GM12873 (cell line): Measurements from ENCODE around the gene OR6V1.

Source experiments
- TF ChIP-seq, protein P1 (sequence below): IDR thresholded peaks from 2 replicates; pipeline ENCODE4 v1.5.1; 2012; ENCODE audit warnings: low read depth, mild to moderate bottlenecking, moderate library complexity, low read length, control low read depth; ENCODE audit not compliant: insufficient read depth; ENCODE audit errors: missing control alignments

Gene OR6V1

DNA sequence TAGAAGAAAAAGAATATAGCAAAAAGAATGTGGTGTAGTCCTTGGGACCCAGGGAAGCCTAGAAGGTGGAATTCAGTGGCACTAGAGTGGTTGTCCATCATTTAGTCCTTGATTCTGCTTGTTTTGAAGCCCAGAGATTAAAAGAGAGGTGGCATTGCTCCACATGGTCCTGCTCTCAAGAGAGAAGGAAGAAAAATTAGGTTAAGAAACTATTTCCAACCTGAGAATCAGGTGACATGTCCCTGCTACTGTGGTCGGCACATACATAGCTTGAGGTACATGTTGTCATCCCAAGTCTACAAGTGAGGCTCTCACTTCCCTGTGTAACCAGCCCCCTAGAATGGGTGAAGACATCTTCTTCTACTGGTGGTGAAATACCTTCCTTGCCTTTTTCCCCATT, 25.1 kb upstream of the OR6V1 start, which contains the start of gene OR9A2:
Gene OR9A2, minus strand, starts transcription at position 101 of the 400 bp plus-strand sequence. Its CDS starts 0 bp downstream, at position 101.
- TF ChIP-seq, protein P1, sequence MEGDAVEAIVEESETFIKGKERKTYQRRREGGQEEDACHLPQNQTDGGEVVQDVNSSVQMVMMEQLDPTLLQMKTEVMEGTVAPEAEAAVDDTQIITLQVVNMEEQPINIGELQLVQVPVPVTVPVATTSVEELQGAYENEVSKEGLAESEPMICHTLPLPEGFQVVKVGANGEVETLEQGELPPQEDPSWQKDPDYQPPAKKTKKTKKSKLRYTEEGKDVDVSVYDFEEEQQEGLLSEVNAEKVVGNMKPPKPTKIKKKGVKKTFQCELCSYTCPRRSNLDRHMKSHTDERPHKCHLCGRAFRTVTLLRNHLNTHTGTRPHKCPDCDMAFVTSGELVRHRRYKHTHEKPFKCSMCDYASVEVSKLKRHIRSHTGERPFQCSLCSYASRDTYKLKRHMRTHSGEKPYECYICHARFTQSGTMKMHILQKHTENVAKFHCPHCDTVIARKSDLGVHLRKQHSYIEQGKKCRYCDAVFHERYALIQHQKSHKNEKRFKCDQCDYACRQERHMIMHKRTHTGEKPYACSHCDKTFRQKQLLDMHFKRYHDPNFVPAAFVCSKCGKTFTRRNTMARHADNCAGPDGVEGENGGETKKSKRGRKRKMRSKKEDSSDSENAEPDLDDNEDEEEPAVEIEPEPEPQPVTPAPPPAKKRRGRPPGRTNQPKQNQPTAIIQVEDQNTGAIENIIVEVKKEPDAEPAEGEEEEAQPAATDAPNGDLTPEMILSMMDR: no peak

DNA sequence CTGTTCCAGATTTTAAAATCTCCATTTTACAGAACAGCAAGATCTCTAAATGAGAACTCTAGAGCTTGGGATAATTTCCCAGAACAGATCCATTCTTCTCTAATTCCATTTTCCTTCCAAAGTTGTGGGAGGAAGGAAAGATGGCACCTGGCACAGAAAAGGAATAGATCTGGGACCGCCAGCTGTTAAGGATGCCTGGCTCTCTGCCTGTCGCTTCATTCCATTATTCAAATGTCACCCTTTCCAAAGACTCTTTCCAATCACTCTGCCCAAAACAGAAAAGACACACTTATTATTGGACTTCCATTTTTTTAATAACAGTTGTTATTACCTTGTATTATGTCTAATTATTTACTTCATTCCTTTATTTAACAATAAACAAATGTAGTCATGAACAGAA, 24.5 kb upstream of the OR6V1 start:
- TF ChIP-seq, protein P1: no peak

DNA sequence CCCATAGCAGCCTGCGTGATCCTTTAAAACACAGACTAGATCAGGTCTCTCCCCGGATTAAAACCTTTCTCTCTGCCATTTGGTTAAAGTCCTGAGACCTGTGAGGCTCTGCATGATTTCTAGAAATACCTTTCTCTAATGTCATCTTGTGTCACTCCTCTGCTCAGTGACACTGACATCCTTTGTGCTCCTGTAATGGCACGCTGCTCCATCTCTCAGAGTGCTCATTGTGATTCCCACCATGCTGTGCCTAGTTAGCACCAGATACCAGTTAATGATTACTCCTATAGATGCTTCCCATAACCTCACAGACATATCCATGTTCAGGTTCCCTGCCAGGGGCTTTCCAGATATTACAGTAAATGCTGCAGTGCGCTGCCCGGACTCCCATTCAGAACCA, 13.5 kb upstream of the OR6V1 start:
- TF ChIP-seq, protein P1: no peak

DNA sequence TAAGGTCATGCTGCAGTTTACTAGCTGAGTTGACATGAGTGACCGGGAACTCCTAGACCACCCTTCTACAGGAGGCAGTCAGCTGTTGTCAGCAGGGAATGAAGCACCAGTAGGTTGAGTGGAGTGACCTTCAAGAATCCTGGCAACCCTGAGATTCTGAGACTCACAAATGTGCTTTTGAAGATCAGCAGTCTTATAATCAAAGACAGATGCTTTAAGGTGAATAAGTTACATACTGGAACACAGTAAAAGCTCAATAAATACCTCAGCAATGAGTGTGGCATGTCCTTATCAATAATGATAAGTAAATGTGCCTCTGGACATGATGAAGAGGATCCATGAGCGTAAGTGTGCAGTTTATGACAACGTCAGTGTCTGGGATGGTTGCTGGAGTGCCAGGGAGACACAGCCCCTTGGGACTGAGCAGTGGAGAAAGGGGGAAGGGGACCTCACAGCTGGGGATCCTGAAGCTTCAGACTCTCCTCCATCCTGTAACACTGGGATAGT, 11.9 kb upstream of the OR6V1 start:
- TF ChIP-seq, protein P1: no peak

DNA sequence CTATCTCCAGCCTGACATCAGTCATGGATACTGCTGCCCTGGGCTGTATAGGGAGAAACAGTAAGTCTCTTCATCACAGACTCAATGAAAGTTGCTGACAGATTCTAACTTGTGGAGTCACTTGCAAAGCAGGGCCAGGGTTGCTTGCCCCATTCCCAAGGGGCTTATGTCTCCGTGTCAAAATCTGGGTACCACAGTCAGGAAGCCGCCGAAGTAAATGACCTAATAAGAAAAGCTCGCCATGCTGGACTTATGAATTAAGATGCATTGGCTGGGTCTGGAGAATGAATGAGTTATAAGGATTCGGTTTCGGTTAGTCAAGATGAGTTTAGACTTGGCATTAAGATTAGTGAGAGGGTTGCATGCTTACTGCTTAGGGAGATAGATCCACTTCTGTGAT, 10.8 kb upstream of the OR6V1 start:
- TF ChIP-seq, protein P1: no peak

DNA sequence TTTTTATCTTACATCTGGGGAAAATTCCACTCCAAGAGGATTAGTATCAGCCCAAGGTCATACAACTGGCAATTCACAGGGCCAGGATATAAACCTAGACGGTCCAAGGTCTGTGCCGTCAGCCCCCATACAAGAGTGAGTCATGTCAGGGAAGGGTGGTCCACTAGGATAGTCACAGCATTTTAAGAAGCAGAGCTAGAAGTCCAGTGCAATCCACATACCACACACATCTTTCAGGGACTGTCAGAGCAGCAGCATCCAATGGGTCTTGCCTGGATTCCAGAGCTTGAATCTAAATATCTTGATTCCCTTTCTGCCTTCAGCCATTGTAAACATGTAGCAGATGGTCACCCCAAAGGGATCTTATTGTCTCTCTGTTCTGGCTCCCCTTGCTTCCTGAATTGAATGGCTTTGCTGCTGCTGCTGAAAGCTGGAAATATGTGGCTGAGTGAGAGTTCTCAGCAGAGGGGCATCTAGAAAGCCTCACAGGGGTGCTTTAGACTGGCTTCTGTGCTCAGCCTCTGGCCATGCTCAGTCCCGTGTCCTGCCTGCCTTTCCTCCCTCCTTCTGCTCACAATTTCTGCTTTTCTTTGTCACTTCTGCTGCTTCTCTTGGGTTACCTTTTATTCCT, 9.9 kb upstream of the OR6V1 start:
- TF ChIP-seq, protein P1: no peak

DNA sequence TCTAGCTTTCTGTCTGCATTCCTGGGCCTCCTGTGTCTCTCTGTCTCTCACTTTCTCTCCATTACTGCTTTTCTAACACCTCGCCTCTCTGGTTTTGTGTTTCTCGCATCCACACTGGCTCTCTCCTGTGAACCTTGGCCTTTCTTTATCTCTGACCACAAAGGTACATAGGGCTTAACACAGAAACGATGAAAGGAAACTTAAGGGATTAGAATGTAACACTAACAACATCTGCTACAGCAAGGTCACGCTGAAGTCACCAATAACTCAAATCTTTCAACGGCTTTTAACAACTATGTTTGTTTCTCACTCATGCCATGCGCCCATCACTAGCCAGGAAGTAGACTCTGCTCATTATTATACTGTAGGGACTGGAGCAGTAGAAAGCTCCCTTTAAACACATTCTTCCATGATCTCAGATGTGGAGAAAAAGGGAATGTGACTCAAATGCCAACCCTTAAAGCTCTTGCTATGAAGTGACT, 9.3 kb upstream of the OR6V1 start:
- TF ChIP-seq, protein P1: no peak
